Fibroblast of the aortic adventitia (primary cell): ENCODE results near the gene TNRC6C. TPM values are rescaled to one million over a fixed set of nuclear protein-coding genes. Genes with fewer than 3 reads are reported as not detected.

ENCODE experiments used
- DNase-seq: peaks from one replicate; pipeline ENCODE4 v3.0.0-alpha.2; 2010; ENCODE audit warnings: low read depth
- H3K4me3 ChIP-seq: 2 replicates; pipeline ENCODE4 v1.5.1; 2011; ENCODE audit warnings: low read depth, mild to moderate bottlenecking, control low read depth, low read length, moderate library complexity
- total RNA-seq: library from RNA; depleted of rRNA; stranded (reverse); fragments of >200 nt; gene quantifications from 2 replicates; pipeline ENCODE4 v1.2.3, GENCODE V29; 2012; ENCODE audit warnings: low replicate concordance
- TF ChIP-seq, protein P1 (sequence below): IDR thresholded peaks from 2 replicates; pipeline ENCODE4 v1.5.1; 2011; ENCODE audit warnings: mild to moderate bottlenecking, low read length, control low read depth, inconsistent platforms; ENCODE audit not compliant: insufficient read depth

The TNRC6C gene
- total RNA-seq, 1 donor = 10.3 TPM

DNA sequence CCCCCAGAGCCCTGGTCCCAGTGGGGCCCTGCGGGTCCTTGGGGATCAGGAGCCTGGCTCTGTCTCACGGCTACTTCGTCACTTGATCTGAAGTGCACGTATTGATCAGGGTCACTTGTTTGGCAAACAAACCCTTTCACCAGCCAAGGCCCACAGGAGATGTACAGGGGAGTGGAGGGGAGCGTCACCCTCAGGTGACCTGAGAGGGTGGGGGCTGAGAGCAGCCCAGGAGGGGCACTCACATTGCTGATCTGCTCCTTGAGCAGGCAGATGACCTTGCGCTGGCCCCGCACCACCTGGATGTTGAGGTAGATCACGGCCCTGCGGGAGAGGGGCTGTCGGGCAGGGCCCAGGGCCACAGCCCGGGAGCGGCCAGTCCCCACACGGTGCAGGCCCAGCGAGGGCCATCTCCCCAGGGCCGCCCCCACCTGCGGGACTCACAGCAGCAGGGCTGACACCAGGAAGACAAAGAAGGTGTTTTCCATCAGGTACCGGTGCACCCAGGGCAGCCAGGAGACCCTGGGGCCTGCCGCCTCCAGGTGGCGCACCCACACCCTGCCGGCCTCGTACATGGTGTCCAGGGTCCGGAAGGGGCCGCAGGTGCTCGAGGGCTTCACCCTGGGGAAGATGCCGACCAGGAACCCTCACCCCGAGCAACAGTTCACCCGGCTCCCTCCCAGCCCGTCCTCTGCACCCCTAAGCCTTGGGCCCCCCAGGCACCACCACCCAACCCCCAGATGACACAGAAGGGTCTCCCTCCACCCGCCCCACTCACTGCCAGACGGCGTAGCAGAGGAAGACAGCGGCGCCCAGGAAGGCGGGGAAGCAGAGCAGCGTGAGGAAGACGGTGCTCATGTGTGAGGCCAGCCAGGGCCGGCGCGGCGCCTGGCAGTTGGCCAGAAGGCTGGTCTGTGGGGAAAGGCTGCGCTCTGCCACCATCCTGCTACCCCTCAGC lies 158.8 kb downstream of the TNRC6C start:
- DNase-seq = no peak
- TF ChIP-seq, protein P1, sequence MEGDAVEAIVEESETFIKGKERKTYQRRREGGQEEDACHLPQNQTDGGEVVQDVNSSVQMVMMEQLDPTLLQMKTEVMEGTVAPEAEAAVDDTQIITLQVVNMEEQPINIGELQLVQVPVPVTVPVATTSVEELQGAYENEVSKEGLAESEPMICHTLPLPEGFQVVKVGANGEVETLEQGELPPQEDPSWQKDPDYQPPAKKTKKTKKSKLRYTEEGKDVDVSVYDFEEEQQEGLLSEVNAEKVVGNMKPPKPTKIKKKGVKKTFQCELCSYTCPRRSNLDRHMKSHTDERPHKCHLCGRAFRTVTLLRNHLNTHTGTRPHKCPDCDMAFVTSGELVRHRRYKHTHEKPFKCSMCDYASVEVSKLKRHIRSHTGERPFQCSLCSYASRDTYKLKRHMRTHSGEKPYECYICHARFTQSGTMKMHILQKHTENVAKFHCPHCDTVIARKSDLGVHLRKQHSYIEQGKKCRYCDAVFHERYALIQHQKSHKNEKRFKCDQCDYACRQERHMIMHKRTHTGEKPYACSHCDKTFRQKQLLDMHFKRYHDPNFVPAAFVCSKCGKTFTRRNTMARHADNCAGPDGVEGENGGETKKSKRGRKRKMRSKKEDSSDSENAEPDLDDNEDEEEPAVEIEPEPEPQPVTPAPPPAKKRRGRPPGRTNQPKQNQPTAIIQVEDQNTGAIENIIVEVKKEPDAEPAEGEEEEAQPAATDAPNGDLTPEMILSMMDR = peak; percentile 14
- no peak overlapping the region for H3K4me3 ChIP-seq

DNA sequence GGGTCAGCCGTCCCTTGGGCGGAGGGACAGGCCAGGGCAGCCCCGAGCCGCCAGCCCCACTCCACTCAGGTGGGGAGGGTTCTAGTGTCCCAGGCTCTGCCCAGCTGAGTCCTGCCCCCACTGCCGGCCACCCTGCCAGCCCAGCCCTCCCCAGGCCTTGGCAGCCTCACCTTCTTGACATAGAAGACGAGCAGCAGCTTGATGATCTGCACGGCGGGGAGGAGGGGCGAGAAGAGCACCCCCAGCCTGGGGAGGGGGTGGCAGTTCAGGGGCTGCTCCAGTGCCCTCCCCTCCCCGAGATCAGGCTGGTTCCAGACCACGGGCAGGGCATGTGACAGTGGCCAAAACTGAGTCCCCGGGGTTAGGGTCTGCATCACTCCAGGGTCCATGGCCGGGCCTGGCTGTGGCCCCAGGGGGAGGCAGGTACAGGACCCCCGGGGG lies 160.3 kb downstream of the TNRC6C start:
- no peak overlapping the region for H3K4me3 ChIP-seq
- TF ChIP-seq, protein P1 = no peak
- DNase-seq = no peak

DNA sequence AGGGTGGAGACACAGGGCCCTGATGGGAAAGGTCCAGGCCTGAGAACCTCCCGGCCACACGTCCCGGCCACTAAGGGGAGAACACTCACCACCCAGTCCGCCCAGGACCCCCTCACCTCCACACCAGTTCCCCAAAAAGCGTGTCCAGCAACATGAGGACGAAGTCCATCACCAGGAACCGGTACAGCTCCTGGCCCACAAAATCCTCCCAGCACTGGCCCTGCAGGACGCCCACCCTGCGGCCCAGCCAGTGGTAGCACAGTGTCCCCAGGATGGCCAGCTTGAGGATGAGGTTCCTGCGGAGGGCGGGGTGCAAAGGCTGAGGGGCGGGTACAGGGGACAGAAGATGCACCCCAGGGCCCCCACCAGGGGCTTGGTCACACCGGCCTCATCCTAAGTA lies 162.0 kb downstream of the TNRC6C start:
- no peak for DNase-seq
- H3K4me3 ChIP-seq = no peak overlapping the region
- TF ChIP-seq, protein P1 = no peak

DNA sequence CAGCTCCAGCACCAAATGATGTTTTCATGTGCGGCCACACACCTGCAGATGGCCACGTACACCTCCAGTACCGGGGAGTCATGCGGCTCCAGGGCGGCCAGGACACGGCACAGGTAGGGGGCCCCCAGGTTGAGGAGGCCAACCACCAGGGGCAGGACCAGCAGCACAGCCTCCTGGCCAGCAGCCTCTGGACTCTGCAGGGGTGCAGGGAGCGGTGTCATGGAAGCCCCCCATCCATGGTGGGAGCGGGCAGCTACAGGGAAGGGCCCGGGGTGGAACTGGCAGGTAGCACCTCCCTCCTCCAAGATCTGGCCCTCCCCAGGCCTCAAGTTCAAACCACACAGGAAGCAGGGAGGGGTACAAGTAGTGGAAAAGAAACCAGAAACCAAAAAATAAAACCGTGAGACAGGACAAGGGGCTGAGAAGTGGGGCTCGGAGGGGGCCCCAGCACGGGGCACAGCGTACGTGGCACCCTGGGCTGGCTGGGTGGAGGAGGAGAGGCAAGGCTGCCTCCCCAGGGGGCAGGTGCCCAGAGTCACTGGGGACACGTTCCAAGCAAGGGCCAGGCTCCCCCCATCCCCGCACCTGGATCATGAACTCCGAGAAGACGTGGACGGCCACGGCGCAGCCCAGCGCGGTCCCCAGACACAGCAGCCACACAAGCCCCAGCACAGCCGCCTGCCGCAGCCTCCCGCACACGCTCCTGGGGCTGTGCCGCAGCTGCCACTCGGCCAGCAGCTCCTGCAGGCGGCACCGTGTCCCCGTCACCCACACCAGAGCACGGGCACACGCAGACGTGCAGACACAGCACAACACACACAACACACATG lies 162.7 kb downstream of the TNRC6C start:
- TF ChIP-seq, protein P1 = no peak
- DNase-seq = no peak
- no peak overlapping the region for H3K4me3 ChIP-seq

DNA sequence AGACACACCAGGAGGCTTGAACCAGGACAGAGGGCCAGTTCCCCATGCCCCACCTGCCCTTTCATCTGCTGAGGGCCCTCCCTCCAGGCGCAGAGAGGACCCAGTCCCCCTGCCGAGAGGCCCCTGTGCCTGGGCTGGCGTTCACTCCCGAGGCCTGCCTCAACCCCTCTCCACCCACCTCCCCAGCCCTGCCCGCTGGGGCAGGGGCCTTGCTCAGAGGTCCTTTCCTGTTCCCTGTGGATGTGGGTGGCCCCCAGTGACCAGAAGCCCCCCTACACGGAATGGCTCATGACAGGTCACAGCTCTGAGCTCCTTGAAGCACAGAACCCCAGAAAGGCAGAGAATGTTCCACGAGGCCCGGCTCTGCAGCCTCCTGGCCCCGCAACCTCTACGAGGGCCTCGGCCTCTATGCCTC lies 163.3 kb downstream of the TNRC6C start:
- no peak overlapping the region for H3K4me3 ChIP-seq
- no peak for DNase-seq
- TF ChIP-seq, protein P1 = no peak

DNA sequence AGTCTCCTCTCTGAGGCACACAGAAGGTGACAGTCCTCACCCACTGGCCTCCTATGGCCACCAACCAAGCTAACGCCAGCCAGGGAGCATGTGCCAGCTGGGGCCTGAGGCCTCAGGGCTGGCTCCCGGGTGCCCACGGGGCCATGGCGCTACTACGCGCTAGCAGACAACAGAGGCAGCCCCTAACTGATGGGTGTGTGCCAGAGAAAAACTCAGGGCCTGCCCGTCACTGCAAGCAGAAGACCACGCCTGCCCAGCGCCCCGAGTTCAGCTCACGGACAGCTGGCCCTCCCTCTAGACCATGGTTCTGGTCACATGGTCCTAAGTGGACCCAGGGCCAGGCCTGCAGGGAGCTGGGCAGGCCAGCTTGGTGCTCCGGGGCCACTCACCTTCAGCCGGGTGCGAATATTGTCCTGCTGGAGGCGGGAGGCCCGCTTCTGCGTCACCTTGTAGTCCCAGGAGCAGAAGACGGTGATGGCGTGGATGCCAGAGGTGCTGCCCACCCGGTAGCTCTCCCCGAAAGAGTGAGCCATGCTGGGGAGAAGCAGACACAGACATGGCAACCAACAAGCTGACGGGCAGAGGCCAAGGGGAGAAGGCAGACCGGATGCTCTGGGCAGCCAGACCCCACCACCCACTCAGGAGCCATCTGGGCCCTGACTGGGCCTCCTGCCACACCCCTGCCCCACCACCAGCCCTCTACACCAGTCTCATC lies 163.9 kb downstream of the TNRC6C start:
- H3K4me3 ChIP-seq = no peak overlapping the region

More for the DNA sequence above, 163.9 kb downstream of the TNRC6C start:
- TF ChIP-seq, protein P1 = no peak
- DNase-seq = no peak
